Upper lobe of left lung (tissue), 6 donors: ENCODE results near the gene MLF1. TPM values are rescaled to one million over a fixed set of nuclear protein-coding genes. Genes with fewer than 3 reads are reported as not detected.

Source experiments
- ATAC-seq, 2 donors: fragments of 200-7000 bp; cut with Tn5 transposase; one replicate each; pipeline ENCODE4 v1.9.1; 2022; ENCODE audit warnings: mild to moderate bottlenecking in 2 of 2, moderate library complexity in 2 of 2; ENCODE audit not compliant: low FRiP score in 2 of 2
- DNase-seq, 2 donors: peaks; one replicate each; pipeline ENCODE4 v3.0.0-alpha.2; 2019 to 2020
- H3K27ac ChIP-seq, 4 donors: fragments of 200-600 bp; sonication (generic); one replicate each; pipeline ENCODE4 v1.5.1; 2016 to 2019
- H3K27me3 ChIP-seq, 4 donors: fragments of 200-600 bp; sonication (generic); one replicate each; pipeline ENCODE4 v1.5.1; 2017 to 2019
- H3K36me3 ChIP-seq, 4 donors: fragments of 200-600 bp; sonication (generic); one replicate each; pipeline ENCODE4 v1.5.1; 2016 to 2019
- H3K4me1 ChIP-seq, 4 donors: fragments of 200-600 bp; sonication (generic); one replicate each; pipeline ENCODE4 v1.5.1; 2018 to 2019
- H3K4me3 ChIP-seq, 4 donors: fragments of 200-600 bp; sonication (generic); one replicate each; pipeline ENCODE4 v1.5.1; 2017 to 2019; ENCODE audit warnings: mild to moderate bottlenecking in 2 of 4, moderate library complexity in 1 of 4
- H3K9me3 ChIP-seq, 4 donors: fragments of 200-600 bp; sonication (generic); one replicate each; pipeline ENCODE4 v1.5.1; 2018 to 2019
- CTCF ChIP-seq, 6 experiments: fragments of 450-650 bp in 4 of 6; fragments of 200-600 bp in 2 of 6; sonication (generic) in 2 of 6; IDR thresholded peaks; one replicate each; pipeline ENCODE4 v1.5.1; 2016 to 2019; ENCODE audit warnings: antibody characterized with exemption in 6 of 6
- EP300 ChIP-seq, 4 donors: sonication (generic); formaldehyde crosslinking; IDR thresholded peaks; one replicate each; pipeline ENCODE4 v1.5.1; 2017; ENCODE audit warnings: antibody characterized with exemption in 4 of 4, control low read depth in 2 of 4
- POLR2A ChIP-seq, 4 donors: fragments of 450-650 bp; IDR thresholded peaks; one replicate each; pipeline ENCODE4 v1.5.1; 2016 to 2017; ENCODE audit warnings: antibody characterized with exemption in 4 of 4, mild to moderate bottlenecking in 2 of 4
- POLR2AphosphoS5 ChIP-seq, 2 donors: sonication (generic); formaldehyde crosslinking; IDR thresholded peaks; one replicate each; pipeline ENCODE4 v1.5.1; 2017; ENCODE audit warnings: antibody characterized with exemption in 2 of 2
- WGBS, 2 donors: methylation state at CpG; one replicate each; pipeline ENCODE4 v1.1.5; 2017 to 2018; 5-methylcytosine and 5-hydroxymethylcytosine counted together
- small RNA-seq, 4 donors: library from RNA; depleted of rRNA; stranded (forward); fragments of <200 nt; gene quantifications; one replicate each; pipeline ENCODE3, GENCODE V24; 2016
- total RNA-seq, 6 donors: library from RNA; depleted of rRNA in 4 of 6; stranded (reverse); fragments of >200 nt in 4 of 6; gene quantifications; one replicate each; pipeline versions ENCODE4 v1.1.0 to v1.2.1, GENCODE V29; 2016 to 2021
- donor health status: DM: no; HTN: no; CAD: no; lungs with moderate emphysema.
- donor health status: DM: no; HTN: yes; CAD: no; lungs with severe emphysema.

Gene MLF1
- total RNA-seq, 6 donors from 2014 or later = 2.1 to 24.0 (median 9.7) TPM

GRCh38 chr3:158652463-158652862 is 81.5 kb downstream of the MLF1 start:
- peaks cover 3 to 71% (median 32%) of the 10 kb centered on the region in 4 donors for H3K36me3 ChIP-seq
- DNase-seq = no peak
- WGBS, 2 donors = 66 to 71% methylated on average over 3 of the region's 3 CpGs

More at GRCh38 chr3:158652463-158652862, 81.5 kb downstream of the MLF1 start:
- Histone ChIP-seq H3K4me1 (peaks cover 0 to 8% (median 4%) of the 10 kb centered on the region in 4 donors), H3K27me3 (no peaks in the 10 kb centered on the region), H3K4me3 (no peak overlapping the region), H3K27ac (no peak overlapping the region), H3K9me3 (no peaks in the 10 kb centered on the region)
- TF ChIP-seq POLR2AphosphoS5 (IDR thresholded peaks at IDR 0.05) (no peak), EP300 (IDR thresholded peaks at IDR 0.05) (no peak), POLR2A (IDR thresholded peaks at IDR 0.05) (no peak), CTCF (IDR thresholded peaks at IDR 0.05) (no peak)
- ATAC-seq = no peak

Small RNAs within 50 kb of the gene (small RNA-seq; reads per million reads assigned to genes)
- gene AC025033.1 = 0 reads per million in 4 donors

Other genes starting within 250 kb of the MLF1 start
- 10 to 100 TPM; 15.3 to 50.0 (median 39.2) TPM for gene GFM1, start 73.3 kb downstream of the MLF1 start, total RNA-seq
- 10 to 100 TPM; 10.4 to 26.6 (median 19.8) TPM for gene LXN, start 101.5 kb downstream of the MLF1 start, total RNA-seq
- gene RARRES1, start 161.3 kb downstream of the MLF1 start, total RNA-seq = 10 to 100 TPM in 5 of 6 donors, 1 to 10 TPM in 1; 7.0 to 44.6 (median 27.7) TPM
- gene MFSD1, start 230.9 kb downstream of the MLF1 start, total RNA-seq = 100 to 1,000 TPM in 3 of 6 donors, 10 to 100 TPM in 3; 51.5 to 127 (median 106) TPM